ENCODE measurements around the gene IL17F. TPM values are rescaled to one million over a fixed set of nuclear protein-coding genes. Genes with fewer than 3 reads are reported as not detected.

Gene IL17F
- total and polyA plus RNA-seq, 2 donors: not detected

GRCh38 chr6:52262620-52263344 is 18.5 kb upstream of the IL17F start:
- Histone ChIP-seq H3K4me3 (ENCODE audit: low read depth, low read length) (no peak overlapping the region), H3K4me1 (ENCODE audit: insufficient read depth) (no peaks in the 10 kb centered on the region), H3K36me3 (ENCODE audit: insufficient read depth) (no peaks in the 10 kb centered on the region), H3K27ac (ENCODE audit: low read depth) (no peak overlapping the region)
- no peak for DNase-seq (ENCODE audit: extremely low spot score)
- 86% methylated on average over 9 of the region's 9 CpGs for WGBS

GRCh38 chr6:52261229-52261628 is 16.9 kb upstream of the IL17F start:
- 33% methylated on average over 6 of the region's 6 CpGs for WGBS
- H3K4me1 ChIP-seq (ENCODE audit: insufficient read depth): no peaks in the 10 kb centered on the region
- no peak overlapping the region for H3K4me3 ChIP-seq (ENCODE audit: low read depth, low read length)
- no peaks in the 10 kb centered on the region for H3K36me3 ChIP-seq (ENCODE audit: insufficient read depth)
- H3K27ac ChIP-seq (ENCODE audit: low read depth): no peak overlapping the region
- DNase-seq (ENCODE audit: extremely low spot score): no peak

GRCh38 chr6:52260634-52261033 is 16.3 kb upstream of the IL17F start:
- no peak for DNase-seq (ENCODE audit: extremely low spot score)
- WGBS: 94% methylated on average over 3 of the region's 3 CpGs
- Histone ChIP-seq H3K4me1 (ENCODE audit: insufficient read depth) (no peaks in the 10 kb centered on the region), H3K4me3 (ENCODE audit: low read depth, low read length) (no peak overlapping the region), H3K36me3 (ENCODE audit: insufficient read depth) (no peaks in the 10 kb centered on the region), H3K27ac (ENCODE audit: low read depth) (no peak overlapping the region)

GRCh38 chr6:52255434-52255833 is 11.1 kb upstream of the IL17F start:
- no peak overlapping the region for H3K27ac ChIP-seq (ENCODE audit: low read depth)
- 95% methylated on average over 2 of the region's 2 CpGs for WGBS
- DNase-seq (ENCODE audit: extremely low spot score): no peak

GRCh38 chr6:52254731-52255378 is 10.6 kb upstream of the IL17F start:
- H3K36me3 ChIP-seq (ENCODE audit: insufficient read depth): no peaks in the 10 kb centered on the region
- DNase-seq (ENCODE audit: extremely low spot score): no peak
- no peak overlapping the region for H3K27ac ChIP-seq (ENCODE audit: low read depth)
- no peak overlapping the region for H3K4me3 ChIP-seq (ENCODE audit: low read depth, low read length)
- H3K4me1 ChIP-seq (ENCODE audit: insufficient read depth): no peaks in the 10 kb centered on the region
- WGBS: 95% methylated on average over 8 of the region's 8 CpGs

More at GRCh38 chr6:52255434-52255833, 11.1 kb upstream of the IL17F start:
- Histone ChIP-seq H3K4me3 (ENCODE audit: low read depth, low read length) (no peak overlapping the region), H3K4me1 (ENCODE audit: insufficient read depth) (no peaks in the 10 kb centered on the region), H3K36me3 (ENCODE audit: insufficient read depth) (no peaks in the 10 kb centered on the region)

GRCh38 chr6:52253494-52253893 is 9.2 kb upstream of the IL17F start:
- DNase-seq (ENCODE audit: extremely low spot score): no peak
- no peaks in the 10 kb centered on the region for H3K36me3 ChIP-seq (ENCODE audit: insufficient read depth)
- no peaks in the 10 kb centered on the region for H3K4me1 ChIP-seq (ENCODE audit: insufficient read depth)
- WGBS: 49% methylated on average over 9 of the region's 9 CpGs
- H3K27ac ChIP-seq (ENCODE audit: low read depth): no peak overlapping the region
- no peak overlapping the region for H3K4me3 ChIP-seq (ENCODE audit: low read depth, low read length)

- H3K4me1 ChIP-seq (ENCODE audit: insufficient read depth): no peaks in the 10 kb centered on the region
- H3K27ac ChIP-seq (ENCODE audit: low read depth): no peak overlapping the region
Measured at GRCh38 chr6:52251113-52251512, 6.8 kb upstream of the IL17F start.

GRCh38 chr6:52249078-52249477 is 4.8 kb upstream of the IL17F start:
- WGBS: 66% methylated on average over 2 of the region's 2 CpGs
- H3K4me1 ChIP-seq (ENCODE audit: insufficient read depth): no peaks in the 10 kb centered on the region
- no peak overlapping the region for H3K4me3 ChIP-seq (ENCODE audit: low read depth, low read length)

More at GRCh38 chr6:52251113-52251512, 6.8 kb upstream of the IL17F start:
- H3K4me3 ChIP-seq (ENCODE audit: low read depth, low read length): no peak overlapping the region
- H3K36me3 ChIP-seq (ENCODE audit: insufficient read depth): no peaks in the 10 kb centered on the region
- no peak for DNase-seq (ENCODE audit: extremely low spot score)

GRCh38 chr6:52245425-52245824 is 1.1 kb upstream of the IL17F start:
- WGBS: 84% methylated on average over 1 of the region's 1 CpG
- DNase-seq (ENCODE audit: extremely low spot score): no peak
- no peaks in the 10 kb centered on the region for H3K36me3 ChIP-seq (ENCODE audit: insufficient read depth)
- no peaks in the 10 kb centered on the region for H3K4me1 ChIP-seq (ENCODE audit: insufficient read depth)
- H3K4me3 ChIP-seq (ENCODE audit: low read depth, low read length): no peak overlapping the region
- H3K27ac ChIP-seq (ENCODE audit: low read depth): no peak overlapping the region

More at GRCh38 chr6:52249078-52249477, 4.8 kb upstream of the IL17F start:
- no peak for DNase-seq (ENCODE audit: extremely low spot score)
- H3K27ac ChIP-seq (ENCODE audit: low read depth): no peak overlapping the region
- H3K36me3 ChIP-seq (ENCODE audit: insufficient read depth): no peaks in the 10 kb centered on the region

GRCh38 chr6:52243282-52243893 is 912 bp downstream of the IL17F start:
- no peak overlapping the region for H3K4me3 ChIP-seq (ENCODE audit: low read depth, low read length)
- H3K4me1 ChIP-seq (ENCODE audit: insufficient read depth): no peaks in the 10 kb centered on the region
- H3K36me3 ChIP-seq (ENCODE audit: insufficient read depth): no peaks in the 10 kb centered on the region
- no peak overlapping the region for H3K27ac ChIP-seq (ENCODE audit: low read depth)
- no peak for DNase-seq (ENCODE audit: extremely low spot score)
- WGBS: 92% methylated on average over 4 of the region's 4 CpGs

GRCh38 chr6:52241819-52242218 is 2.5 kb downstream of the IL17F start:
- Histone ChIP-seq H3K4me3 (ENCODE audit: low read depth, low read length) (no peak overlapping the region), H3K4me1 (ENCODE audit: insufficient read depth) (no peaks in the 10 kb centered on the region), H3K27ac (ENCODE audit: low read depth) (no peak overlapping the region), H3K36me3 (ENCODE audit: insufficient read depth) (no peaks in the 10 kb centered on the region)
- DNase-seq (ENCODE audit: extremely low spot score): no peak
- 81% methylated on average over 2 of the region's 2 CpGs for WGBS

- H3K36me3 ChIP-seq (ENCODE audit: insufficient read depth): no peaks in the 10 kb centered on the region
- peak; percentile 33 for DNase-seq (ENCODE audit: extremely low spot score)
- H3K4me1 ChIP-seq (ENCODE audit: insufficient read depth): no peaks in the 10 kb centered on the region
- 40% methylated on average over 15 of the region's 15 CpGs for WGBS
- H3K4me3 ChIP-seq (ENCODE audit: low read depth, low read length): no peak overlapping the region
- H3K27ac ChIP-seq (ENCODE audit: low read depth): no peak overlapping the region
Measured at GRCh38 chr6:52233975-52234823, 10.1 kb downstream of the IL17F start.

- WGBS: 66% methylated on average over 4 of the region's 4 CpGs
- Histone ChIP-seq H3K4me1 (ENCODE audit: insufficient read depth) (no peaks in the 10 kb centered on the region), H3K27ac (ENCODE audit: low read depth) (no peak overlapping the region), H3K4me3 (ENCODE audit: low read depth, low read length) (no peak overlapping the region), H3K36me3 (ENCODE audit: insufficient read depth) (no peaks in the 10 kb centered on the region)
- DNase-seq (ENCODE audit: extremely low spot score): no peak
Measured at GRCh38 chr6:52233005-52233404, 11.3 kb downstream of the IL17F start.
